Measurements from ENCODE around the gene MSL3. TPM values are rescaled to one million over a fixed set of nuclear protein-coding genes. Genes with fewer than 3 reads are reported as not detected.

The MSL3 gene
- total RNA-seq, 1 donor from 2014 or later: 38.3 TPM

DNA sequence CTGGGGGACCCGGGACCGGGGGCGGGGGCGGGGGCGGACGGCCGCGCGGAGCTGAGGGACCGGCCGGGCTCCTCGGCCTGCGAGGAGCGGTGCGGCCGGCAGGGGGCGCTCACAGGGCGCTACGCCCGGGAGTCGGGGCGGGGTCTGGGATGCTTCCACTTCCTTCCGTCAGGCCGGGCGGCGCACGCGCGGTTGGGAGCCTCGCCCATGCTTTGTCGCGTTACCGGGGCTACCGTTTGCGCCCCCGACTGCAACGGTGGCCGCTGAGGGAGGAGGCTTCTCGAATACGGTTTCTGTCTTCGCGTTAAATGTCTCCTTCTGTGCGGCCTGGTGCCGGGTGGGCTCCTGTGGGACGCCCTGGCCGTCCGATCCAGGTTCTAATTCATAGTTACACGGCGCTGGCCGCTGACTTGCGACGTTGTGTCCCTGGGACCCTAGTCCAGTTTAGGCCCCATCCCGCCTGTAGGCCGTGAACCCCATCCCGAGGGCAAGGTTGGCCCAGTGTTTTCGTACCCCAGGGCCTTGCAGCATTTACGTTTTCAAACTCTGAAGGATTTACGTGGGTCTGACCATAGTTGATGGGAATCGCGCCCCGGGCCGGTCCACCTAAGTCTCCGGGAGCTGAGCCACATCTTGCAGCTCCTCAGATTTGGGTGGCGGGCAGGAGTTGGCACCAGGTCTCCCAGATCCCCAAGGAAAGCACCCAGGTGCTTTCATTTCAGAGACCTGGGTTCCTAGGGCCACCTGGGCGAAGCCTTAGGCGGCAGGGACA, 549 bp downstream of the MSL3 start:
- no peak for FAIRE-seq
- DNase-seq (ENCODE audit: low spot score in 2 of 2): peak; percentile 70 to 76

DNA sequence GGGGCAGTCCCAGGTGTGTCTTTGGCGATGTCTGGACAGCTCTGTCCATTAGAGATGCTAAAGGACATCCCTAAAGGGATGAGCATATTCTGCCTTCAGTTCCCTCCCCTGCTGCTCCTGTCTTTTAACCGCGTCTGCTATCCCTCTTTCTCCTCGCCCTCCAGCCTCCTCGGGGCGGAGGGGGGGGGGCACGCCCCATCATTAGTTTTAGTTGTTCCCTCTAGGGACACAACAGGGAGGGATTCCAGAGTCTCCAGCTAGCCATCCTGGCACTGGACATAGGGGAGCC, 1.1 kb downstream of the MSL3 start:
- DNase-seq (ENCODE audit: low spot score in 2 of 2): no peak
- no peak for FAIRE-seq

GRCh38 chrX:11759461-11760311, 1.6 kb downstream of the MSL3 start:
- DNase-seq (ENCODE audit: low spot score in 2 of 2) (peak; percentile 62 to 65), FAIRE-seq (peak; percentile 39)

- DNase-seq (ENCODE audit: low spot score in 2 of 2) (no peak), FAIRE-seq (no peak)
These were observed 2.9 kb downstream of the MSL3 start for GRCh38 chrX:11760958-11761357.

GRCh38 chrX:11764602-11765067, 6.6 kb downstream of the MSL3 start:
- no peak for FAIRE-seq
- DNase-seq (ENCODE audit: low spot score in 2 of 2): no peak

- no peak for DNase-seq (ENCODE audit: low spot score in 2 of 2)
- no peak for FAIRE-seq
These were observed 7.4 kb downstream of the MSL3 start for GRCh38 chrX:11765449-11765848.

DNA sequence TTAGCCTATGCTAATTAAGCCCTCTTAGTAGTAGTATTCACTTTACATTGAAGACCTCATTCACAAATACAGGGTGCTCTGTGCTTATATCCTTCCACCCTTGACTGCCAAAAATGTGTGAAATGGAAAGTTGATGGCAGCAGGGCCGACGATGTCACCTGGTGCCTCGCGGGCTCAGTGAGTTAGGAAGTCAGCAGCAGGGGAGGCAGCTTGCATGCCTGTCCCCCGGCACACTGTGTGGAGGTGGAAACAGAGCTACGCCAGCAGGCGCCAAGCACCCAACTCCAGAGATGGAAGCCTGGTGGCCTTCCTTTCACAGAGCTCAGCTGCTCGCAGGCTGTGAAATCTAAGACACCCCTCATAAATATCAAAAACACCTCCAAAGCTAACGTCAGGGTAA, 8.4 kb downstream of the MSL3 start:
- FAIRE-seq (no peak), DNase-seq (ENCODE audit: low spot score in 2 of 2) (no peak)

- DNase-seq (ENCODE audit: low spot score in 2 of 2) (no peak), FAIRE-seq (no peak)
These were observed 10.0 kb downstream of the MSL3 start for GRCh38 chrX:11768039-11768438.

- FAIRE-seq (no peak), DNase-seq (ENCODE audit: low spot score in 2 of 2) (peak in 1 of 2 donors; percentile 48)
These were observed 12.3 kb downstream of the MSL3 start for GRCh38 chrX:11770320-11770719.

GRCh38 chrX:11778230-11778629, 20.2 kb downstream of the MSL3 start:
- FAIRE-seq (no peak), DNase-seq (ENCODE audit: low spot score in 2 of 2) (no peak)

DNA sequence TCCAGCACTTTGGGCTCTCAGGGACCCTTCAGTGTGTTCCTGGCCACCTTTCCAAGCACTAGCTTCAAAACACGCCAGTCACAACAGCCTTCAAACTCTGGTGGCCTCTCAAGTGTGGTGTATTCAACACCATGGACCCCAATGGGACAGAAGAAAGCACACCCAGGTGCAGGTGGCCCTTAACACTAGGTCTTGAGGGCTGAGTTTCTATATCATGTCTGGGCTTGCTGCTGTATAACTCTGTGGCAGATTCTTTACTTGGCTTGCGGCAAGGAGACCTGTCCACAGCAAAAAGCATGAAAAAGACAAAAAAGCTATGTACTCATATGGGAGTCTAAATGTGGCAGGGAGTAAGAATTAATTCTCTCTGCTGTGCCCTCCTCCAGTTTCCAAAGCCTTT, 23.1 kb downstream of the MSL3 start:
- DNase-seq (ENCODE audit: low spot score in 2 of 2) (no peak), FAIRE-seq (no peak)

DNA sequence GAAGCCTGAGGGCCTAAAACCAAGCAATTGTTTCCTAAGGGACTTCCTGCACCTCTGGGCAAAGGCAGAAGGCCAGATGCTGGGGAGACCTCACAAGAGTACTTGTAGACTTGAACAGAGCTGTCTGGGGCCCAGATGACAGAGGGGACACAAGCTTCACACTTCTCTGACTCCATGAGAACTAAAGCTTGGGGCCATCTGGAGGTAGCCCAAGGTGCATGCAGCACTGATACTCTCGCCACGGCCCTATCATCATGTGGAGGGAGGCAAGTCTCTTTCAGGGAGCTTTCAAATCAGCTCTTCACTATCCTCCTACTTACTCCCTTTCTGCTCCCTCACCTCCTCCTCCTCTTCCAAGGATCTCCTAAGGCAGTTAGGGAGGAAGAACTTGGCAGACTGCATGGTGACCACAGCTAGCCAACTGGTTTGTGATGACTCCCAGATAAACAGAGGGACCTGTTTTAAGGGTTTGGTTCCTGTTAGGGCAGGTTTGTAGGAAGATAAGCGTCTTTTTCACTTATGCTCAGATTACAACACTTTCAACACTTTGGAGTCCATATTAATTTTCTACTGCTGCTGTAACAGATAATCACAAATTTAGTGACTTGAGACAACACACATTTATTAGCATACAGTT, 23.8 kb downstream of the MSL3 start:
- DNase-seq (ENCODE audit: low spot score in 2 of 2) (no peak), FAIRE-seq (no peak)

DNA sequence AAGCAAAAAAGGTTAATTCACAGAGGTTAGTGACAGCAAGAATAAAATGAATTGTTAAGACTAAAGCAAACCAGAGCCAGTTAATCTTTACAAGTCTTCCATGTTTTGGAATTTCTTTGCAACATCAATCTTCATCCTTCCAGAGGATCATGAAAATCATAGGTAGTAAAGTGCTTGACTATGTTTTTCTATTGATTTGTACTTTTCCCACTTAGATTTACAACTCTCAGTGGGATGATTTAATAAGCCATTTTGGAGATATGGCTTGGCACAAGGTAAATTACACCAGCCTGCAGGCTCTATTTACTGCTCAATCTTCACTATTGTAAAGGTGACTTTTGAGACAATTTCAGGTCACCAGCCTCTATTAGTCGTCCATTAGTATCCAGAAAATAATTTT, 26.5 kb downstream of the MSL3 start:
- DNase-seq (ENCODE audit: low spot score in 2 of 2): no peak
- FAIRE-seq: no peak

- DNase-seq (ENCODE audit: low spot score in 2 of 2) (no peak), FAIRE-seq (no peak)
These were observed 28.8 kb downstream of the MSL3 start for GRCh38 chrX:11786862-11787261.

DNA sequence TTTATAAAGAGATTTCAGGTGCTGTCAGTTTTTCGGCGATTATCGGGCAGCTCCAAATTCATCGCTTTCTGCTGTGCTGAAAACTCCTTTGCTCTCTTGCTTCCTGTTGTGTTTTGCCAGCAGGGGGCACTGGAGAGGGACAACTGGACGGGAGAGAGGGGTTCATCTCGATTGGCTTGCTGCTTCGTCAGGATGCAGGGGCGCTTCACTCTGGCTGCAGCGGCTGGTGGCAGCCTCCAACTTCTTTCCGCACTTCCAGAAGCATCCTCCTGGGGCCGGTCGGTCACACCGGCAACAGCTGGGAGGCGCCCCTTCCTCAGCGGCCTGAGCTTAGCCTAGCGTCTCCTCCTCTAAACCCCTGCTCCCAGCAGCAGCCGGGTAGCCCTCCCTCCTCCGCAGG, 29.5 kb downstream of the MSL3 start:
- peak in 1 of 2 donors; percentile 20 for DNase-seq (ENCODE audit: low spot score in 2 of 2)
- no peak for FAIRE-seq

- DNase-seq (ENCODE audit: low spot score in 2 of 2): no peak
- no peak for FAIRE-seq
These were observed 31.8 kb downstream of the MSL3 start for GRCh38 chrX:11789809-11790208.

- no peak for DNase-seq (ENCODE audit: low spot score in 2 of 2)
- FAIRE-seq: no peak
These were observed 33.1 kb downstream of the MSL3 start for GRCh38 chrX:11791090-11791489.

GRCh38 chrX:11791537-11791936, 33.5 kb downstream of the MSL3 start:
- DNase-seq (ENCODE audit: low spot score in 2 of 2): no peak
- no peak for FAIRE-seq

GRCh38 chrX:11792461-11793421, 34.7 kb downstream of the MSL3 start:
- DNase-seq (ENCODE audit: low spot score in 2 of 2): no peak
- FAIRE-seq: no peak

DNA sequence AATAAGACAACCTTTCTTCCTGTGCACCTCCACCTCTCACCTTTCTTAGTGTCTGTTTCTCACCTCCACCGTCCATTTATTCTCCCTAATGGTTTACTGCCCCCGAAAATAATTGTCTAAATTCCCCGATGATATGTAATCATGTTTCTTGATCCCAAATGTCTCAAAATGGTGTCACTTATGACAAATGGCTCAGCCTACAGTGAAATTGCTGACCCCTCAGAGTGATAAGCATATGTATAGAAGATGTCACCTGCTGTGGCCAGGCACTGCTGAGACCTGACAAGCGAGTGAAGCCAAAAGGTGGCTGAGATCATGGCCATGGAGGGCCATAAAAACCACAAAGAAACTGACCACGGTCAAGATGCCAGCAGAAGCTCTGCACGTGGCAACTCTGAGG, 35.7 kb downstream of the MSL3 start:
- DNase-seq (ENCODE audit: low spot score in 2 of 2) (no peak), FAIRE-seq (no peak)

Data from frontal cortex (tissue), 4 donors.